Astrocyte of the cerebellum (primary cell): Measurements from ENCODE around the gene ZNF326.

ENCODE experiments used
- DNase-seq: peaks from one replicate; pipeline ENCODE4 v3.0.0-alpha.2; 2011; ENCODE audit warnings: low read depth
- H3K4me3 ChIP-seq: 2 replicates; pipeline ENCODE4 v1.5.1; 2011; ENCODE audit warnings: mild to moderate bottlenecking, low read depth, low read length, moderate library complexity
- in situ Hi-C: cut with HindIII; loops from 2 replicates; pipeline ENCODE4 v1.10.0; 2017; ENCODE audit warnings: low sequenced_read_pairs
- TF ChIP-seq, protein P1 (sequence below): IDR thresholded peaks from 2 replicates; pipeline ENCODE4 v1.5.1; 2012; ENCODE audit warnings: low read length, low read depth, moderate library complexity, mild to moderate bottlenecking; ENCODE audit errors: missing control alignments

The ZNF326 gene

DNA sequence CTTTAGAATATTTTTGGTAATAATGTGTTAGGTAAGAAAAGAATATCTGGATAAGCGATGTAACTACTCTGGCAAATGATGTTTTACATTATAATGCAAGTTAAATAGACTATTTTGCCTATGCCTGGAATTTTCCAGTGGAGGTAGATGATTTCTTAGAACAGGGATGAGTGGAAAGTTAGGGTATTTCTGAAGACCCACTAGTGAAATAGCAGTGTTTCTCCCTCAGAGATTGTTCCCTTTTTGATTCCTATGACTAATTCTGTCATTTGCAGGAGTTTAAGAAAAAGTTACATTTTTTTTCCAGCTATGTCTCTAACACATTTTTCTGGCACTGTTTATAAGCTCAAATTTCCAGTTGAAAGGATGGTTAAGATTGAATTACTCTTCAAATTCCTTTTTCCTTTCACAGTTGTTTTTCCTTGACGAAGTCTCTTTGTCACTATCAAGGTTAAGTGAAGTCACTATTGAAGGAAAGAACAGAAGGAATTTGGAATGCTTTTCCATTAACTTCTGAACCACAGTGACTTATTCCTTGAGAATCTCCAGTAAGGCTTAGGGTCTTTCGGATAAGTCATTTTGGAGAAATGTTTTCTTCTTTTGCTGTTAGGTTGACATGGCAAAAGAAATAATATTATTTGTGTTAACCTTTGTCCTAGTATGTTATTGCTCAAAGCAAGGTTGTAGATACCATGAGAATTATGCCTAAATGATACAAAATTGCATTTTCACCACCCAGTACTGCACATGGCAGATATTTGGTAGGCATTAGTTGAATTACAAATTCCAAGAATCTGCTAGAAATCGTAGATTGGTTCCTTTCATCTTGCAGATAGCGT is 42.9 kb upstream of the ZNF326 start:
- H3K4me3 ChIP-seq: no peak overlapping the region
- TF ChIP-seq, protein P1, sequence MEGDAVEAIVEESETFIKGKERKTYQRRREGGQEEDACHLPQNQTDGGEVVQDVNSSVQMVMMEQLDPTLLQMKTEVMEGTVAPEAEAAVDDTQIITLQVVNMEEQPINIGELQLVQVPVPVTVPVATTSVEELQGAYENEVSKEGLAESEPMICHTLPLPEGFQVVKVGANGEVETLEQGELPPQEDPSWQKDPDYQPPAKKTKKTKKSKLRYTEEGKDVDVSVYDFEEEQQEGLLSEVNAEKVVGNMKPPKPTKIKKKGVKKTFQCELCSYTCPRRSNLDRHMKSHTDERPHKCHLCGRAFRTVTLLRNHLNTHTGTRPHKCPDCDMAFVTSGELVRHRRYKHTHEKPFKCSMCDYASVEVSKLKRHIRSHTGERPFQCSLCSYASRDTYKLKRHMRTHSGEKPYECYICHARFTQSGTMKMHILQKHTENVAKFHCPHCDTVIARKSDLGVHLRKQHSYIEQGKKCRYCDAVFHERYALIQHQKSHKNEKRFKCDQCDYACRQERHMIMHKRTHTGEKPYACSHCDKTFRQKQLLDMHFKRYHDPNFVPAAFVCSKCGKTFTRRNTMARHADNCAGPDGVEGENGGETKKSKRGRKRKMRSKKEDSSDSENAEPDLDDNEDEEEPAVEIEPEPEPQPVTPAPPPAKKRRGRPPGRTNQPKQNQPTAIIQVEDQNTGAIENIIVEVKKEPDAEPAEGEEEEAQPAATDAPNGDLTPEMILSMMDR: no peak
- DNase-seq: peak; percentile 47
- in situ Hi-C loops: loop anchor here (25.0 kb wide), 1 partner anchor 315 kb away; the partner anchor contains the start of gene LRRC8C

DNA sequence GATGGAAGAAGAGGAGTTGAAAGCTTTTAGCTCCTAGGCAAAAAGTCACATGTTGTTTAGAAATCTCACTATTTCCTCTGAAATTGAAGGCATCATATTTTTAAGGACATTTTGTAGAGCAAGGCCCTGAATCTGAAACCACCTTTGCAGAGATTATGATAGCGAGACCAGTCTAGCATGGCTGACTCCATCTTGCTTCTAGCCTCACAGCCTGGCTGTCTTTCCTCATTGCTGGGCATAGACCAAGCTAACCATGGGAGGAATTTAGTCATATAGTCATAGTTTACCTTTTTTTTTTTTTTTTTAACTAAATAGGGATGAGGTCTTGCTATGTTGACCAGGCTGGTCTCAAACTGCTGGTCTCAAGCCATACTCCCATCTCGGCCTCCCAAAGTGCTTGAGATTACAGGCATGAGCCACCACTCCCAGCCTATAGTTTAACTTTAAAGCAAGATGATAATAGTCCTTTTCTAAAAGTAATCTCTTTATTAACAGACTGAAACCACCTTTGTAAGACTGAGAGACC is 42.2 kb upstream of the ZNF326 start:
- TF ChIP-seq, protein P1: no peak
- H3K4me3 ChIP-seq: no peak overlapping the region
- in situ Hi-C loops: loop anchor here (25.0 kb wide), 1 partner anchor 315 kb away; the partner anchor contains the start of gene LRRC8C
- no peak for DNase-seq

DNA sequence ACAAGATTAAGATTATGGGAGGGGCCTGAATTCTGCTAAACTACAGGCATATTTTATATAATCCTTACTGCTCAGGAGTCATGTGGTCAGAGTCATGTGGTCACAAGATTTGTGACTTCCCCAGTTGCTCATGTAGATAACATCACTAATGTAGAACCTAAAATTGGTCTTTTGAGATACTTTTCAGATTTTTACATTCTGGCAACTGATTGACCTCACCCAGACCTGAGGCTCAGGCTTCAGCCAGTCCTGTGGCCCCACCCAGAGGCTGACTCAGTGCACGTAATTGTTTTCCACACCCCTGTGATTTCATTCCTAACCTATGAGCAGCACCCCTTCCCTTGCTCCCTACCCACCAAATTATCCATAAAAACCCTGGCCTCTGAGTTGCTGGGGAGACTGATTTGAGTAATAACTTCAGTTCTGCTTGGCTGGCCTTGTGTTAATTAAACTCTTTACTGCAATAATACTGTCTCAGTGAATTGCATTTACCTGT is 41.7 kb upstream of the ZNF326 start:
- no peak overlapping the region for H3K4me3 ChIP-seq
- in situ Hi-C loops: loop anchor here (25.0 kb wide), 1 partner anchor 316 kb away; the partner anchor contains the start of gene LRRC8C
- peak; percentile 62 for DNase-seq
- TF ChIP-seq, protein P1: peak; percentile 14

DNA sequence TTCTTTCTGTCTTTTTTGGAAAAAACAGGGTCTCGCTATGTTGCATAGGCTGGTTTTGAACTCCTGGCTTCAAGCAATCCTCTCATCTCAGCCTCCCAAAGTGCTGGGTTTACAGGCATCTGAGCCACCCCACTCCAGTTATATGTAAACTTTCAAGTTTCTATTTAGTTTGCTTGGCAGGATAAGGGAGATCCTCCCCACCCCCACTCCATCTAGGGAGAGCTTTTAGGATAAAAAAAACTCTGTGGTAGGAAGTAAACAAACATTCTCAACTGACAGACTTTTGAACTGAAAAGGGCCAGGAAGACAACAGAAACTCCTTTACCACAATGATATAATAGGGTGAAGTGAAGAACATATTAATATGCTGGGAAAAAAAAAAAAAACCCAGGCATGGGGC is 41.0 kb upstream of the ZNF326 start:
- in situ Hi-C loops: loop anchor here (25.0 kb wide), 1 partner anchor 317 kb away; the partner anchor contains the start of gene LRRC8C
- H3K4me3 ChIP-seq: no peak overlapping the region
- no peak for DNase-seq
- TF ChIP-seq, protein P1: no peak

DNA sequence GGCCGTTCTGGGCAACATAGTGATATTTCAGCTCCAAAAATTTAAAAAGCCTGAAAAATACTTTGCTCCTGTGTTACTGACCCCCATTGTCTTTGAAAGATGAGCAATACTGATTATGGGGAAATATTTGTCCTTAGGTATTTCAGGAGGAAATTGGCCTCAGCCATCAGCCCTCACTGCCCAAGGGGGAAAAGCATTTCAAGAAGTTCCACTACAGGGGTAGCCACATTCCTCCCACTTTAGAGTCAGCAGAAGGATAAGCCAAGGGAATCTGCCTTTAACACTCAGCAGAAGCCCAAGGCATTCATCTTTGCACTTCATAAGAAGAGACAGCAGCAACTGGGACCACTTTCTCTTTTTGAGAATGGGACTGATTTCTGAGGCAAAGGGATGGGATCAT is 40.5 kb upstream of the ZNF326 start:
- H3K4me3 ChIP-seq: no peak overlapping the region
- DNase-seq: no peak
- TF ChIP-seq, protein P1: no peak
- in situ Hi-C loops: loop anchor here (25.0 kb wide), 1 partner anchor 317 kb away; the partner anchor contains the start of gene LRRC8C

DNA sequence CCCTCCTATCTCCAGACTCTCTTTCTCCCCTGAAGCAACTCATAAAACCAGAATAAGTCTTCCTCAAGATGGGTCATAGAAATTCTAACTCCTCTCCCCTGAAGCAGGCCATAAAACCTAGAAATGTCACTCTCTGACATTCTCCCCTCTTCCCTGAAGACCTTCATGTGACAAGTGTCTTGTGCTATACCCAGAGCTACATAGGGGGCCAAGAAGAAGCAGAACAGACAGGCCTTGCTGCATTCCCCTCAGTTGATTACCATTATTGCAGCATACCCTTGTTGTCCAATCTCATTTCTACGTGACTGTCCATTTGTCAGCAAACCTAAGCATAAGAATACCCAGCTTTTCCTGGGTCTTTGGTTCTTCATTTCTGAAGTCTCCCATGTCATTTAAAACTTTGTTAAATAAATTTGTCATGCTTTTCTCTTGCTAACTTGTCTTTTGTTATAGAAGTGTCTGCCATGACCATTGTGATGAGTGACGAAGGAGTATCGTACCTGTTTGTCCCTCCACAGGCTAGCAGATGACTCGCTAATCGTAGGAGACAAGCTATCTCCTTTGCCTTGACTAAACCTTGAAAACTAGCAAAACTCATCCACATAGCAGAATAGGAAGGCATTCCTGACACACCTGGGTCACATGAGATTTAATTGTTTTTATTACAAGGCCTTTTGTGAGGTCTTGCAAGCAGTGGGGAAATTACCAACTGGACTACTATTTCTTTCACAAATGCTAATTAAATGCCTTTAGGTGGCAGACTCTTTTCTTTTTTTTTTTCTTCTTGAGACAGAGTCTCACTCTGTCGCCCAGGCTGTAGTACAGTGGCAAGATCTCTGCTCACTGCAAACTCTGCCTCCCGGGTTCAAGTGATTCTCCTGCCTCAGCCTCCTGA is 39.4 kb upstream of the ZNF326 start:
- in situ Hi-C loops: loop anchor here (25.0 kb wide), 1 partner anchor 318 kb away; the partner anchor contains the start of gene LRRC8C
- TF ChIP-seq, protein P1: no peak
- DNase-seq: no peak
- H3K4me3 ChIP-seq: no peak overlapping the region
